Fibroblast of lung (primary cell): ENCODE data around the gene TBPL2. TPM values are rescaled to one million over a fixed set of nuclear protein-coding genes. Genes with fewer than 3 reads are reported as not detected.

Experiments
- DNase-seq, 2 donors: peaks; one replicate each; pipeline versions ENCODE4 v3.0.0 to v3.0.0-alpha.2; 2010; ENCODE audit warnings: low read depth in 2 of 2
- H2AFZ ChIP-seq: 2 replicates; pipeline ENCODE4 v1.5.1; 2012; ENCODE audit warnings: low read length, control low read depth, inconsistent platforms
- H3K27ac ChIP-seq: 2 replicates; pipeline ENCODE4 v1.5.1; 2011; ENCODE audit warnings: low read length, control low read depth; ENCODE audit not compliant: insufficient read depth
- H3K27me3 ChIP-seq: 2 replicates; pipeline ENCODE4 v1.5.1; 2011; ENCODE audit warnings: mild to moderate bottlenecking, low read length; ENCODE audit not compliant: control insufficient read depth, insufficient read depth
- H3K36me3 ChIP-seq: 2 replicates; pipeline ENCODE4 v1.5.1; 2011; ENCODE audit warnings: low read length; ENCODE audit not compliant: control insufficient read depth, insufficient read depth
- H3K4me1 ChIP-seq: 2 replicates; pipeline ENCODE4 v1.5.1; 2011; ENCODE audit warnings: low read length; ENCODE audit not compliant: control insufficient read depth, insufficient read depth; ENCODE audit errors: extremely low read depth
- H3K4me2 ChIP-seq: 2 replicates; pipeline ENCODE4 v1.5.1; 2011; ENCODE audit warnings: low read length, control low read depth; ENCODE audit not compliant: insufficient read depth; ENCODE audit errors: extremely low read depth
- H3K4me3 ChIP-seq, 4 experiments: fragments of 200-600 bp in 1 of 4; sonication (generic) in 1 of 4; replicated peaks in 1 of 4; 2 replicates each; pipeline ENCODE4 v1.5.1; 2011 to 2016; ENCODE audit warnings: low read length in 4 of 4, low read depth in 3 of 4, mild to moderate bottlenecking in 3 of 4, control low read depth in 2 of 4, inconsistent platforms in 1 of 4, mixed read lengths in 1 of 4; ENCODE audit not compliant: insufficient read depth in 1 of 4; ENCODE audit errors: control extremely low read depth in 1 of 4
- H3K79me2 ChIP-seq: 2 replicates; pipeline ENCODE4 v1.5.1; 2012; ENCODE audit warnings: mild to moderate bottlenecking, low read length, inconsistent platforms; ENCODE audit not compliant: control insufficient read depth, insufficient read depth
- H3K9ac ChIP-seq: 2 replicates; pipeline ENCODE4 v1.5.1; 2011; ENCODE audit warnings: mild to moderate bottlenecking, low read length, control low read depth; ENCODE audit not compliant: insufficient read depth
- H3K9me3 ChIP-seq: 2 replicates; pipeline ENCODE4 v1.5.1; 2012; ENCODE audit warnings: low read depth, low read length; ENCODE audit not compliant: control insufficient read depth, insufficient read depth
- H4K20me1 ChIP-seq: 2 replicates; pipeline ENCODE4 v1.5.1; 2011; ENCODE audit warnings: low read length; ENCODE audit not compliant: control insufficient read depth, insufficient read depth; ENCODE audit errors: extremely low read depth
- CTCF ChIP-seq, 2 donors: IDR thresholded peaks in 1 of 2; conservative IDR thresholded peaks in 1 of 2; 1 replicate in 1 of 2; 2 replicates in 1 of 2; pipeline ENCODE4 v1.5.1; 2011 to 2012; ENCODE audit warnings: low read length in 2 of 2, control low read depth in 1 of 2, inconsistent platforms in 1 of 2, low read depth in 1 of 2, mild to moderate bottlenecking in 1 of 2
- EZH2 ChIP-seq: IDR thresholded peaks from 2 replicates; pipeline ENCODE4 v1.5.1; 2012; ENCODE audit warnings: low read length, control low read depth, mild to moderate bottlenecking; ENCODE audit errors: missing control alignments
- polyA plus RNA-seq, 2 donors: library from polyadenylated mRNA; depleted of rRNA in 1 of 2; stranded (reverse) in 1 of 2; unstranded in 1 of 2; fragments of >200 nt; gene quantifications; 2 replicates each; pipeline ENCODE4 v1.2.1, GENCODE V29; 2011 to 2012; ENCODE audit warnings: missing spikeins in 1 of 2
- total RNA-seq: library from RNA; depleted of rRNA; stranded (reverse); fragments of >200 nt; gene quantifications from 2 replicates; pipeline ENCODE4 v1.2.1, GENCODE V29; 2014

TBPL2 gene
- total and polyA plus RNA-seq, 2 donors (not counting 1 experiment from before 2014, with no cell fraction given): not detected

- no peaks in the 10 kb centered on the region for H3K27me3 ChIP-seq
- no peak overlapping the region for H3K27ac ChIP-seq
- no peak overlapping the region for H3K9ac ChIP-seq
- peaks cover 2% of the 10 kb centered on the region for H3K36me3 ChIP-seq
- DNase-seq: no peak
- no peak overlapping the region for H3K4me2 ChIP-seq
- H4K20me1 ChIP-seq: no peaks in the 10 kb centered on the region
- H3K4me3 ChIP-seq: no peak overlapping the region
- H2AFZ ChIP-seq: no peak overlapping the region
- H3K9me3 ChIP-seq: no peaks in the 10 kb centered on the region
- no peaks in the 10 kb centered on the region for H3K79me2 ChIP-seq
- H3K4me1 ChIP-seq: peaks cover 6% of the 10 kb centered on the region
- TF ChIP-seq CTCF (conservative IDR thresholded peaks at IDR 0.05 in 1 of 2, IDR thresholded peaks at IDR 0.05 in 1 of 2; ENCODE audit: low read depth in 1 of 2, low read length in 2 of 2) (no peak), EZH2 (no peak)
These were observed 53.3 kb downstream of the TBPL2 start for GRCh38 chr14:55387121-55387520.

GRCh38 chr14:55386037-55386808, 54.2 kb downstream of the TBPL2 start:
- Histone ChIP-seq H3K79me2 (no peaks in the 10 kb centered on the region), H3K9ac (no peak overlapping the region), H3K27me3 (no peaks in the 10 kb centered on the region), H3K27ac (no peak overlapping the region), H2AFZ (no peak overlapping the region), H3K4me2 (no peak overlapping the region), H3K4me3 (no peak overlapping the region), H4K20me1 (no peaks in the 10 kb centered on the region), H3K36me3 (peaks cover 2% of the 10 kb centered on the region), H3K9me3 (no peaks in the 10 kb centered on the region), H3K4me1 (peaks cover 6% of the 10 kb centered on the region)
- no peak for DNase-seq
- TF ChIP-seq EZH2: no peak
- no peak for TF ChIP-seq CTCF (conservative IDR thresholded peaks at IDR 0.05 in 1 of 2, IDR thresholded peaks at IDR 0.05 in 1 of 2; ENCODE audit: low read depth in 1 of 2, low read length in 2 of 2)

GRCh38 chr14:55384536-55384935, 55.9 kb downstream of the TBPL2 start:
- H2AFZ ChIP-seq: no peak overlapping the region
- H3K27me3 ChIP-seq: no peaks in the 10 kb centered on the region
- DNase-seq: no peak
- H3K9ac ChIP-seq: no peak overlapping the region
- no peaks in the 10 kb centered on the region for H4K20me1 ChIP-seq
- H3K4me2 ChIP-seq: no peak overlapping the region
- no peak overlapping the region for H3K4me3 ChIP-seq
- H3K79me2 ChIP-seq: no peaks in the 10 kb centered on the region
- peaks cover 5% of the 10 kb centered on the region for H3K36me3 ChIP-seq
- peaks cover 6% of the 10 kb centered on the region for H3K4me1 ChIP-seq
- no peak overlapping the region for H3K27ac ChIP-seq
- H3K9me3 ChIP-seq: no peaks in the 10 kb centered on the region
- TF ChIP-seq CTCF (conservative IDR thresholded peaks at IDR 0.05 in 1 of 2, IDR thresholded peaks at IDR 0.05 in 1 of 2; ENCODE audit: low read depth in 1 of 2, low read length in 2 of 2) (no peak), EZH2 (no peak)
